Naive thymus-derived CD4-positive, alpha-beta T cell (primary cell): ENCODE measurements around the gene RPS6KB1. TPM values are rescaled to one million over a fixed set of nuclear protein-coding genes. Genes with fewer than 3 reads are reported as not detected.
A peak's percentile ranks its signal among the peaks of the same experiment; 100 is the strongest.
"Not testable (repeated sequence)": the region's sequence is repeated elsewhere in the genome, so short reads cannot be mapped to it uniquely, and the experiment has no call there.

ENCODE experiments used
- ATAC-seq: fragments of 150-1000 bp; cut with Tn5 transposase; 2 replicates; pipeline ENCODE4 v1.10.0; 2021; ENCODE audit warnings: mild to moderate bottlenecking, moderate library complexity
- CTCF ChIA-PET: fragments of 350-600 bp; sonication (Branson Sonifier 250); formaldehyde crosslinking; loops from one replicate; lab custom pipeline; 2021; ENCODE audit warnings: antibody characterized with exemption; lab: Charles Lee
- POLR2A ChIA-PET: fragments of 350-600 bp; sonication (Branson Sonifier 250); formaldehyde crosslinking; loops from one replicate; lab custom pipeline; 2021; ENCODE audit warnings: antibody characterized with exemption, inconsistent platforms; lab: Charles Lee
- DNase-seq, 9 donors: peaks; one replicate each; pipeline versions ENCODE4 v3.0.0 to v3.0.0-alpha.2; 2020 to 2022; ENCODE audit warnings: mixed read lengths in 1 of 9
- H3K27ac ChIP-seq: one replicate; pipeline ENCODE4 v1.7.0; 2013; ENCODE audit warnings: mild to moderate bottlenecking, low read depth, low read length, moderate library complexity
- H3K27me3 ChIP-seq, 2 donors: one replicate each; pipeline ENCODE4 v1.7.0; 2013; ENCODE audit warnings: low read length in 2 of 2, mild to moderate bottlenecking in 2 of 2, moderate library complexity in 2 of 2; ENCODE audit not compliant: control insufficient read depth in 2 of 2, insufficient read depth in 2 of 2
- H3K36me3 ChIP-seq, 3 experiments: 1 replicate in 2 of 3; 2 replicates in 1 of 3; pipeline ENCODE4 v1.7.0; 2013; ENCODE audit warnings: low read length in 3 of 3, mild to moderate bottlenecking in 3 of 3, moderate library complexity in 1 of 3; ENCODE audit not compliant: insufficient read depth in 3 of 3, control insufficient read depth in 2 of 3
- H3K4me1 ChIP-seq, 2 donors: one replicate each; pipeline ENCODE4 v1.7.0; 2013; ENCODE audit warnings: low read length in 2 of 2, mild to moderate bottlenecking in 2 of 2, moderate library complexity in 1 of 2; ENCODE audit not compliant: control insufficient read depth in 2 of 2, insufficient read depth in 2 of 2
- H3K4me3 ChIP-seq: 2 replicates; pipeline ENCODE4 v1.7.0; 2013; ENCODE audit warnings: mild to moderate bottlenecking, low read length
- H3K9me3 ChIP-seq, 3 experiments: 1 replicate in 2 of 3; 2 replicates in 1 of 3; pipeline ENCODE4 v1.7.0; 2013; ENCODE audit warnings: low read length in 3 of 3; ENCODE audit not compliant: control insufficient read depth in 2 of 3
- H3K27ac Mint-ChIP-seq, 9 donors: one replicate each; pipeline ENCODE4 v1.8.0; 2020 to 2022; ENCODE audit warnings: mixed read lengths in 9 of 9, mild to moderate bottlenecking in 8 of 9, moderate library complexity in 5 of 9, inconsistent platforms in 2 of 9
- H3K27me3 Mint-ChIP-seq, 5 donors: one replicate each; pipeline ENCODE4 v1.8.0; 2021 to 2022; ENCODE audit warnings: mixed read lengths in 5 of 5, mild to moderate bottlenecking in 1 of 5
- H3K36me3 Mint-ChIP-seq, 5 donors: one replicate each; pipeline ENCODE4 v1.8.0; 2020 to 2022; ENCODE audit warnings: mixed read lengths in 5 of 5, mild to moderate bottlenecking in 3 of 5, inconsistent platforms in 1 of 5
- H3K4me1 Mint-ChIP-seq, 7 donors: one replicate each; pipeline ENCODE4 v1.8.0; 2020 to 2022; ENCODE audit warnings: mixed read lengths in 7 of 7, mild to moderate bottlenecking in 3 of 7, inconsistent platforms in 1 of 7
- H3K4me3 Mint-ChIP-seq, 10 donors: one replicate each; pipeline ENCODE4 v1.8.0; 2020 to 2022; ENCODE audit warnings: mild to moderate bottlenecking in 10 of 10, mixed read lengths in 10 of 10, moderate library complexity in 6 of 10, inconsistent platforms in 2 of 10
- H3K9me3 Mint-ChIP-seq, 11 donors: one replicate each; pipeline ENCODE4 v1.8.0; 2020 to 2022; ENCODE audit warnings: mixed read lengths in 11 of 11, mild to moderate bottlenecking in 4 of 11, inconsistent platforms in 1 of 11, moderate library complexity in 1 of 11
- intact Hi-C, 2 donors: fragments of 100-400 bp; cut with micrococcal nuclease; formaldehyde crosslinking; loops; one replicate each; pipeline ENCODE4 v1.15.1; 2023
- polyA plus RNA-seq, 2 donors: library from polyadenylated mRNA; unstranded; fragments of 300-500 nt; fragmentation: Illumina TruSeq; gene quantifications; one replicate each; pipeline ENCODE4 v1.2.3, GENCODE V29; 2021
- total RNA-seq, 6 experiments: library from RNA in 5 of 6; stranded (reverse) in 5 of 6; gene quantifications; 1 replicate in 5 of 6; 2 replicates in 1 of 6; pipeline ENCODE4 v1.2.3 and lab custom pipeline; 2021 to 2026

The RPS6KB1 gene
- total and polyA plus RNA-seq, 7 experiments from 2014 or later, result 27.3 to 107 (median 63.4) TPM

- peak overlapping the region in 2 of 9 donors; percentile 28 to 42 for H3K27ac Mint-ChIP-seq
- intact Hi-C loops, H3K9me3 ChIP-seq, H3K4me3 Mint-ChIP-seq, H3K4me3 ChIP-seq, H3K27ac ChIP-seq, ATAC-seq, H3K4me1 ChIP-seq, H3K27me3 Mint-ChIP-seq, H3K9me3 Mint-ChIP-seq, H3K27me3 ChIP-seq: not testable (repeated sequence)
- POLR2A ChIA-PET, result interaction anchor here (0.7 kb wide), 1 partner anchor 170 kb away, joined by 4 read pairs; no protein-coding TSS in a partner anchor
- peaks cover 0 to 24% (median 0%) of the 10 kb centered on the region in 7 donors for H3K4me1 Mint-ChIP-seq
- CTCF ChIA-PET, result interaction anchor here (0.6 to 0.9 kb wide), 2 partner anchors 14 to 163 kb away, joined by 3 to 5 read pairs; no protein-coding TSS in a partner anchor
- peak in 1 of 9 donors; percentile 27 for DNase-seq
- peaks cover 0 to 48% (median 14%) of the 10 kb centered on the region in 3 experiments for H3K36me3 ChIP-seq
- H3K36me3 Mint-ChIP-seq, result peaks cover 7 to 31% (median 9%) of the 10 kb centered on the region in 5 donors
Observed at GRCh38 chr17:59940697-59941096, 47.8 kb downstream of the RPS6KB1 start.

GRCh38 chr17:59941131-59941530 is 48.2 kb downstream of the RPS6KB1 start:
- intact Hi-C loops, result no loop called here
- Histone ChIP-seq H3K27me3 (no peaks in the 10 kb centered on the region), H3K36me3 (peaks cover 0 to 48% (median 14%) of the 10 kb centered on the region in 3 experiments), H3K4me1 (no peaks in the 10 kb centered on the region), H3K9me3 (no peaks in the 10 kb centered on the region), H3K27ac (no peak overlapping the region), H3K4me3 (no peak overlapping the region)
- H3K27me3 Mint-ChIP-seq, result no peaks in the 10 kb centered on the region
- H3K27ac Mint-ChIP-seq, result peak overlapping the region in 2 of 9 donors; percentile 38 to 42
- H3K36me3 Mint-ChIP-seq, result peaks cover 10 to 33% (median 13%) of the 10 kb centered on the region in 5 donors
- POLR2A ChIA-PET, result interaction anchor here (0.6 to 0.7 kb wide), 2 partner anchors 167 to 171 kb away, joined by 3 to 4 read pairs; no protein-coding TSS in a partner anchor
- no peak for ATAC-seq
- H3K4me3 Mint-ChIP-seq, result no peak overlapping the region
- peaks cover 0 to 27% (median 0%) of the 10 kb centered on the region in 7 donors for H3K4me1 Mint-ChIP-seq
- no peak for DNase-seq
- CTCF ChIA-PET, result no interaction called here
- no peaks in the 10 kb centered on the region for H3K9me3 Mint-ChIP-seq

GRCh38 chr17:59946433-59946832 is 53.5 kb downstream of the RPS6KB1 start:
- H3K9me3 Mint-ChIP-seq, intact Hi-C loops, POLR2A ChIA-PET, H3K27me3 ChIP-seq, H3K27me3 Mint-ChIP-seq, H3K9me3 ChIP-seq, ATAC-seq, H3K4me3 Mint-ChIP-seq, H3K27ac ChIP-seq, H3K4me3 ChIP-seq, H3K4me1 ChIP-seq, CTCF ChIA-PET, DNase-seq: not testable (repeated sequence)
- H3K36me3 Mint-ChIP-seq, result peaks cover 6 to 30% (median 19%) of the 10 kb centered on the region in 5 donors
- peaks cover 0 to 16% (median 0%) of the 10 kb centered on the region in 7 donors for H3K4me1 Mint-ChIP-seq
- peaks cover 0 to 34% (median 4%) of the 10 kb centered on the region in 3 experiments for H3K36me3 ChIP-seq
- H3K27ac Mint-ChIP-seq, result peak overlapping the region in 2 of 9 donors; percentile 14 to 59

DNA sequence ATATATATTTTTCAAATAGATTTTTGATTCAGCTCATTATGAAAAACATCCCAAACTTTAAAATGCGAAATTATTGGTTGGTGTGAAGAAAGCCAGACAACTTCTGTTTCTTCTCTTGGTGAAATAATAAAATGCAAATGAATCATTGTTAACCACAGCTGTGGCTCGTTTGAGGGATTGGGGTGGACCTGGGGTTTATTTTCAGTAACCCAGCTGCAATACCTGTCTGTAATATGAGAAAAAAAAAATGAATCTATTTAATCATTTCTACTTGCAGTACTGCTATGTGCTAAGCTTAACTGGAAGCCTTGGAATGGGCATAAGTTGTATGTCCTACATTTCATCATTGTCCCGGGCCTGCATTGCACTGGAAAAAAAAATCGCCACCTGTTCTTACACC is 54.4 kb downstream of the RPS6KB1 start:
- intact Hi-C loops, H3K27me3 Mint-ChIP-seq, H3K4me1 ChIP-seq, H3K27me3 ChIP-seq, H3K27ac ChIP-seq, CTCF ChIA-PET, H3K4me3 Mint-ChIP-seq, H3K9me3 ChIP-seq, H3K4me3 ChIP-seq, ATAC-seq, H3K9me3 Mint-ChIP-seq, DNase-seq: not testable (repeated sequence)
- POLR2A ChIA-PET, result interaction anchor here (0.6 kb wide), 1 partner anchor 13 kb away, joined by 3 read pairs; no protein-coding TSS in a partner anchor
- peaks cover 0 to 29% (median 4%) of the 10 kb centered on the region in 3 experiments for H3K36me3 ChIP-seq
- Mint-ChIP-seq H3K36me3 (peaks cover 6 to 30% (median 17%) of the 10 kb centered on the region in 5 donors), H3K27ac (peak overlapping the region in 4 of 9 donors; percentile 1 to 45 (median 30)), H3K4me1 (peaks cover 0 to 14% (median 4%) of the 10 kb centered on the region in 7 donors)

DNA sequence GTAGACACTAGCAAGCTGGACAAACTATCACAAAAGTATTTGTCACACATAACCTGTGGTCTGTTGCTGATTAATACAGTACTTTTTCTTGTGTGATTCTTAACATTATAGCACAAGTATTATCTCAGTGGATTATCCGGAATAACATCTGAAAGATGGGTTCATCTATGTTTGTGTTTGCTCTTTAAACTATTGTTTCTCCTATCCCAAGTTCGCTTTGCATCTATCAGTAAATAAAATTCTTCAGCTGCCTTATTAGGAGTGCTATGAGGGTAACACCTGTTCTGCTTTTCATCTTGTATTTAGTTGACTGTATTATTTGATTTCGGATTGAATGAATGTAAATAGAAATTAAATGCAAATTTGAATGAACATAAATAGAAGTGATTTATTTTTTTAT is 57.1 kb downstream of the RPS6KB1 start:
- Histone ChIP-seq H3K27me3 (no peaks in the 10 kb centered on the region), H3K36me3 (peaks cover 0 to 27% (median 3%) of the 10 kb centered on the region in 3 experiments), H3K4me1 (no peaks in the 10 kb centered on the region), H3K9me3 (no peaks in the 10 kb centered on the region), H3K27ac (no peak overlapping the region), H3K4me3 (no peak overlapping the region)
- ChIA-PET CTCF (no interaction called here), POLR2A (no interaction called here)
- H3K4me1 Mint-ChIP-seq, result peaks cover 0 to 19% (median 4%) of the 10 kb centered on the region in 7 donors
- no peaks in the 10 kb centered on the region for H3K9me3 Mint-ChIP-seq
- ATAC-seq (no peak), DNase-seq (no peak)
- H3K36me3 Mint-ChIP-seq, result peaks cover 6 to 31% (median 15%) of the 10 kb centered on the region in 5 donors
- H3K27me3 Mint-ChIP-seq, result no peaks in the 10 kb centered on the region
- H3K4me3 Mint-ChIP-seq, result no peak overlapping the region
- intact Hi-C loops, result no loop called here
- H3K27ac Mint-ChIP-seq, result peak overlapping the region in 3 of 9 donors; percentile 19 to 41 (median 36)

DNA sequence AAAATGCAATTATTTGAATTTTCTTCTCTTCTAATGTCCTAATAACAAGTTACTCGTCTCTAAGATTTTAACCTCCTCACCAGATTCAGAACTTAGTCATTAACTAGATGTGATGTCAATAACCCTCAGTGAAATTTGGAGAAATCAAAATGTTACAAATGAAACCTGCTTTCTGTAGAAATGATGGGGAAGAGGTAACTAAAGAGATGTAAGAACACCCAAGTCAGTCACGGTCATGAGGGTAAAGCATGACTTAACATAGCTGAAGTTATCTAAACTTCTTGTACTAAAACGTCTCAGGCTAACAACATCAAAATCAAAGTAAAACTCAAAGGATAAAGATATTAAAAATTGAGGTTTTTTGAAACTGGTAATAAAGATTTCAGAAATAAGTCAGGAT is 61.9 kb downstream of the RPS6KB1 start:
- H3K9me3 ChIP-seq, result no peaks in the 10 kb centered on the region
- no peak overlapping the region for H3K27ac ChIP-seq
- no peak for DNase-seq
- Mint-ChIP-seq H3K36me3 (peaks cover 5 to 42% (median 11%) of the 10 kb centered on the region in 5 donors), H3K27ac (no peak overlapping the region), H3K4me1 (peaks cover 11 to 18% (median 15%) of the 10 kb centered on the region in 7 donors), H3K9me3 (no peaks in the 10 kb centered on the region), H3K27me3 (no peaks in the 10 kb centered on the region), H3K4me3 (no peak overlapping the region)
- ChIA-PET POLR2A (no interaction called here), CTCF (no interaction called here)
- no peaks in the 10 kb centered on the region for H3K27me3 ChIP-seq
- peaks cover 0 to 20% (median 0%) of the 10 kb centered on the region in 3 experiments for H3K36me3 ChIP-seq
- no peak for ATAC-seq
- H3K4me1 ChIP-seq, result no peaks in the 10 kb centered on the region
- intact Hi-C loops, result no loop called here
- H3K4me3 ChIP-seq, result no peak overlapping the region
